SJCRH30 (cell line): Measurements from ENCODE around the gene PABPC1L. TPM values are rescaled to one million over a fixed set of nuclear protein-coding genes. Genes with fewer than 3 reads are reported as not detected.

Experiments used
- DNase-seq, 2 experiments: peaks; one replicate each; pipeline ENCODE4 v3.0.0-alpha.2; 2015 to 2020
- H3K27ac ChIP-seq: fragments of 250-450 bp; sonication (Bioruptor Pico); 2 replicates; pipeline ENCODE4 v1.5.1; 2020; ENCODE audit warnings: mild to moderate bottlenecking, moderate library complexity
- H3K27me3 ChIP-seq: fragments of 250-450 bp; sonication (Bioruptor Pico); 2 replicates; pipeline ENCODE4 v1.5.1; 2020; ENCODE audit warnings: mild to moderate bottlenecking, moderate library complexity
- H3K36me3 ChIP-seq: fragments of 250-450 bp; sonication (Bioruptor Pico); 2 replicates; pipeline ENCODE4 v1.5.1; 2020; ENCODE audit warnings: mild to moderate bottlenecking, moderate library complexity
- H3K4me1 ChIP-seq: fragments of 250-450 bp; sonication (Bioruptor Pico); 2 replicates; pipeline ENCODE4 v1.5.1; 2020; ENCODE audit warnings: mild to moderate bottlenecking, moderate library complexity
- H3K4me3 ChIP-seq: fragments of 250-450 bp; sonication (Bioruptor Pico); 2 replicates; pipeline ENCODE4 v1.5.1; 2020; ENCODE audit warnings: mild to moderate bottlenecking, moderate library complexity
- H3K9me3 ChIP-seq: fragments of 250-450 bp; sonication (Bioruptor Pico); replicated peaks from 2 replicates; pipeline ENCODE4 v1.5.1; 2020; ENCODE audit warnings: mild to moderate bottlenecking, moderate library complexity
- total RNA-seq: library from RNA; depleted of rRNA; stranded (reverse); fragments of >200 nt; shearing (Covaris generic); gene quantifications from 2 replicates; pipeline ENCODE4 v1.2.3, GENCODE V29; 2014

PABPC1L gene
- total RNA-seq, 1 experiment from 2014 or later = 15.9 TPM

- Histone ChIP-seq H3K9me3 (no peaks in the 10 kb centered on the region), H3K27ac (no peak overlapping the region), H3K27me3 (no peaks in the 10 kb centered on the region), H3K4me1 (no peaks in the 10 kb centered on the region), H3K36me3 (peaks cover 13% of the 10 kb centered on the region), H3K4me3 (no peak overlapping the region)
- no peak for DNase-seq
Observed at GRCh38 chr20:44916586-44916985, 6.7 kb downstream of the PABPC1L start.

GRCh38 chr20:44917399-44917798, 7.5 kb downstream of the PABPC1L start:
- Histone ChIP-seq H3K36me3 (peaks cover 13% of the 10 kb centered on the region), H3K27me3 (no peaks in the 10 kb centered on the region), H3K4me3 (no peak overlapping the region), H3K4me1 (no peaks in the 10 kb centered on the region), H3K27ac (no peak overlapping the region), H3K9me3 (no peaks in the 10 kb centered on the region)
- DNase-seq = no peak

- DNase-seq = no peak
- Histone ChIP-seq H3K4me1 (no peaks in the 10 kb centered on the region), H3K27me3 (no peaks in the 10 kb centered on the region), H3K27ac (no peak overlapping the region), H3K9me3 (no peaks in the 10 kb centered on the region), H3K36me3 (peaks cover 11% of the 10 kb centered on the region; the same call in 1 of the 2 replicates), H3K4me3 (no peak overlapping the region)
Observed at GRCh38 chr20:44918342-44918741, 8.5 kb downstream of the PABPC1L start.

GRCh38 chr20:44918761-44919160, 8.9 kb downstream of the PABPC1L start:
- peaks cover 11% of the 10 kb centered on the region; the same call in 1 of the 2 replicates for H3K36me3 ChIP-seq
- no peaks in the 10 kb centered on the region for H3K27me3 ChIP-seq
- no peaks in the 10 kb centered on the region for H3K4me1 ChIP-seq
- no peak for DNase-seq
- no peak overlapping the region for H3K27ac ChIP-seq
- H3K4me3 ChIP-seq = no peak overlapping the region
- H3K9me3 ChIP-seq = no peaks in the 10 kb centered on the region

- Histone ChIP-seq H3K27me3 (no peaks in the 10 kb centered on the region), H3K27ac (no peak overlapping the region), H3K9me3 (no peaks in the 10 kb centered on the region), H3K4me1 (no peaks in the 10 kb centered on the region), H3K36me3 (peaks cover 17% of the 10 kb centered on the region), H3K4me3 (no peak overlapping the region)
- DNase-seq = no peak
Observed at GRCh38 chr20:44921447-44921846, 11.6 kb downstream of the PABPC1L start.

GRCh38 chr20:44924541-44924940, 14.7 kb downstream of the PABPC1L start:
- H3K4me3 ChIP-seq = no peak overlapping the region
- DNase-seq = no peak
- peaks cover 12% of the 10 kb centered on the region for H3K36me3 ChIP-seq
- H3K9me3 ChIP-seq = no peaks in the 10 kb centered on the region
- H3K27ac ChIP-seq = no peak overlapping the region
- no peaks in the 10 kb centered on the region for H3K27me3 ChIP-seq
- H3K4me1 ChIP-seq = no peaks in the 10 kb centered on the region

- Histone ChIP-seq H3K4me1 (no peaks in the 10 kb centered on the region), H3K4me3 (no peak overlapping the region), H3K27ac (no peak overlapping the region), H3K27me3 (no peaks in the 10 kb centered on the region), H3K9me3 (no peaks in the 10 kb centered on the region), H3K36me3 (peaks cover 19% of the 10 kb centered on the region)
- DNase-seq = no peak
Observed at GRCh38 chr20:44928595-44928994, 18.7 kb downstream of the PABPC1L start.

GRCh38 chr20:44930517-44931168, 20.8 kb downstream of the PABPC1L start:
- DNase-seq = no peak
- H3K27ac ChIP-seq = no peak overlapping the region
- no peak overlapping the region for H3K4me3 ChIP-seq
- H3K27me3 ChIP-seq = no peaks in the 10 kb centered on the region
- peaks cover 23% of the 10 kb centered on the region for H3K36me3 ChIP-seq
- no peaks in the 10 kb centered on the region for H3K9me3 ChIP-seq
- no peaks in the 10 kb centered on the region for H3K4me1 ChIP-seq

GRCh38 chr20:44931911-44932310, 22.1 kb downstream of the PABPC1L start:
- Histone ChIP-seq H3K36me3 (peaks cover 15% of the 10 kb centered on the region), H3K27me3 (no peaks in the 10 kb centered on the region), H3K27ac (no peak overlapping the region), H3K4me1 (no peaks in the 10 kb centered on the region), H3K9me3 (no peaks in the 10 kb centered on the region), H3K4me3 (no peak overlapping the region)
- no peak for DNase-seq

- Histone ChIP-seq H3K9me3 (no peaks in the 10 kb centered on the region), H3K27ac (no peak overlapping the region), H3K27me3 (no peaks in the 10 kb centered on the region), H3K4me1 (no peaks in the 10 kb centered on the region), H3K36me3 (peaks cover 15% of the 10 kb centered on the region), H3K4me3 (no peak overlapping the region)
- no peak for DNase-seq
Observed at GRCh38 chr20:44932916-44933315, 23.1 kb downstream of the PABPC1L start.

- Histone ChIP-seq H3K27ac (no peak overlapping the region), H3K4me3 (no peak overlapping the region), H3K4me1 (no peaks in the 10 kb centered on the region), H3K27me3 (no peaks in the 10 kb centered on the region), H3K9me3 (no peaks in the 10 kb centered on the region), H3K36me3 (peaks cover 23% of the 10 kb centered on the region)
- no peak for DNase-seq
Observed at GRCh38 chr20:44936510-44936909, 26.6 kb downstream of the PABPC1L start.

- Histone ChIP-seq H3K27me3 (no peaks in the 10 kb centered on the region), H3K4me1 (no peaks in the 10 kb centered on the region), H3K4me3 (no peak overlapping the region), H3K9me3 (no peaks in the 10 kb centered on the region), H3K36me3 (peaks cover 33% of the 10 kb centered on the region), H3K27ac (no peak overlapping the region)
- no peak for DNase-seq
Observed at GRCh38 chr20:44938637-44939036, 28.8 kb downstream of the PABPC1L start.

GRCh38 chr20:44941120-44941691, 31.3 kb downstream of the PABPC1L start:
- no peaks in the 10 kb centered on the region for H3K27me3 ChIP-seq
- no peak overlapping the region for H3K27ac ChIP-seq
- no peaks in the 10 kb centered on the region for H3K9me3 ChIP-seq
- DNase-seq = no peak
- peaks cover 48% of the 10 kb centered on the region for H3K36me3 ChIP-seq
- H3K4me1 ChIP-seq = no peaks in the 10 kb centered on the region
- H3K4me3 ChIP-seq = no peak overlapping the region

GRCh38 chr20:44942264-44942973, 32.6 kb downstream of the PABPC1L start:
- H3K4me3 ChIP-seq = no peak overlapping the region
- DNase-seq = no peak
- H3K27me3 ChIP-seq = no peaks in the 10 kb centered on the region
- H3K9me3 ChIP-seq = no peaks in the 10 kb centered on the region
- H3K27ac ChIP-seq = no peak overlapping the region
- H3K4me1 ChIP-seq = no peaks in the 10 kb centered on the region
- H3K36me3 ChIP-seq = peaks cover 59% of the 10 kb centered on the region

- Histone ChIP-seq H3K27ac (no peak overlapping the region), H3K27me3 (no peaks in the 10 kb centered on the region), H3K36me3 (peaks cover 73% of the 10 kb centered on the region), H3K9me3 (no peaks in the 10 kb centered on the region), H3K4me1 (no peaks in the 10 kb centered on the region), H3K4me3 (no peak overlapping the region)
- DNase-seq = no peak
Observed at GRCh38 chr20:44943828-44944227, 34.0 kb downstream of the PABPC1L start.
